Calu3 (cell line): ENCODE results near the gene TOPAZ1. TPM values are rescaled to one million over a fixed set of nuclear protein-coding genes. Genes with fewer than 3 reads are reported as not detected.

Experiments
- Bru-seq: library from RNA; stranded (reverse); fragments of 400-500 nt; gene quantifications from one replicate; lab custom pipeline; 2021; lab: Mats Ljungman, UMichigan
- BruChase-seq, 2 experiments: library from RNA; stranded (reverse); fragments of 400-500 nt; gene quantifications; one replicate each; lab custom pipeline; 2021; lab: Mats Ljungman, UMichigan
- BruUV-seq: library from RNA; stranded (reverse); fragments of 400-500 nt; replicated peaks from 2 replicates; lab custom pipeline; 2021; lab: Mats Ljungman, UMichigan
- CTCF ChIA-PET: fragments of 300-600 bp; sonication (Branson Sonifier 250); formaldehyde crosslinking; loops from one replicate; lab custom pipeline; 2022; ENCODE audit warnings: antibody characterized with exemption; lab: Charles Lee
- DNase-seq: peaks from one replicate; pipeline ENCODE4 v3.0.0; 2022
- H3K27ac Mint-ChIP-seq: one replicate; pipeline ENCODE4 v1.8.0; 2022; ENCODE audit warnings: mixed read lengths; ENCODE audit not compliant: unreplicated experiment
- H3K27me3 Mint-ChIP-seq: one replicate; pipeline ENCODE4 v1.8.0; 2022; ENCODE audit warnings: mixed read lengths; ENCODE audit not compliant: unreplicated experiment
- H3K36me3 Mint-ChIP-seq: one replicate; pipeline ENCODE4 v1.8.0; 2022; ENCODE audit warnings: mild to moderate bottlenecking, moderate library complexity, mixed read lengths; ENCODE audit not compliant: insufficient read depth, unreplicated experiment
- H3K4me1 Mint-ChIP-seq: one replicate; pipeline ENCODE4 v1.8.0; 2022; ENCODE audit warnings: mild to moderate bottlenecking, low read depth, mixed read lengths; ENCODE audit not compliant: unreplicated experiment
- H3K4me3 Mint-ChIP-seq: one replicate; pipeline ENCODE4 v1.8.0; 2022; ENCODE audit warnings: mild to moderate bottlenecking, low read depth, moderate library complexity, mixed read lengths; ENCODE audit not compliant: unreplicated experiment
- H3K9me3 Mint-ChIP-seq: one replicate; pipeline ENCODE4 v1.8.0; 2022; ENCODE audit warnings: low read depth, mixed read lengths; ENCODE audit not compliant: unreplicated experiment
- intact Hi-C: fragments of 100-400 bp; cut with micrococcal nuclease; formaldehyde crosslinking; loops from one replicate; pipeline ENCODE4 v1.10.0; 2022; ENCODE audit not compliant: unreplicated experiment
- long read RNA-seq: library from polyadenylated mRNA; stranded (forward); transcript quantifications from one replicate; pipeline ENCODE4 v2.0.0, GENCODE V29; 2022
- total RNA-seq: library from RNA; stranded (reverse); gene quantifications from 2 replicates; pipeline ENCODE4 v1.2.3, GENCODE V29; 2022
- TF ChIP-seq, protein P1 (sequence below): fragments of 200-600 bp; IDR thresholded peaks from one replicate; pipeline ENCODE4 v1.8.0; 2022; ENCODE audit warnings: antibody characterized with exemption; ENCODE audit not compliant: unreplicated experiment

Gene TOPAZ1
- total RNA-seq (not detected in 2 replicates), Bru-seq, nascent RNA (not detected), BruChase-seq, experiment 1, labeled RNA remaining after a 6-hour chase (percentile 1 among the genes with signal in this experiment), BruChase-seq, experiment 2, labeled RNA remaining after a 2-hour chase (not detected)
- long read RNA-seq: 0 reads

DNA sequence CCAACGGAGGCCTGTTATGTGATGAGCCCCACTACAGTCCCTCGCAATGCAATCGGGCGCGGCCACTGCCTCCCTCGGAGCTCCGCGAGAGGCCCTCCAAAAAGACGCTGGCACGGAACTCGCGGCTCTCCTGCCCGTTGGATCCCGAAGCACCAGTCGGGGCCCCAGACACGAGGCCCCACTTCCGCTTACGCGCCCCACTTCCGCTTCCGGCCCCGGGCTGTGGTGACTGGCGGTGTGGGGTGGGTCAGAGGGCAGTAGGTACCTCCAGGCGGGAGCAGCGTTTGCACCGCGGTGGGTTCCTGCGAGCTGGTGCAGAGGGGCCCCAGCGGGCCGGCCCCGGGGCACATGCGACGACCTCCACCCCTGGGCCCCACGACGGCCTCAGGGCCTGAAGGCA is at the start of gene TOPAZ1:
Gene TOPAZ1, plus strand, starts transcription at position 181 of the 400 bp plus-strand sequence. Its CDS starts 168 bp downstream, at position 349.
- intact Hi-C loops: no loop called here
- BruUV-seq: no TSS peak
- Mint-ChIP-seq H3K4me3 (no peak within 1 kb of the TSS), H3K27me3 (no peaks in the 10 kb centered on the region), H3K9me3 (no peaks in the 10 kb centered on the region), H3K4me1 (no peaks in the 10 kb centered on the region), H3K27ac (no peak within 1 kb of the TSS), H3K36me3 (no peaks in the 10 kb centered on the region)
- DNase-seq: no peak
- CTCF ChIA-PET: no interaction called here
- TF ChIP-seq, protein P1, sequence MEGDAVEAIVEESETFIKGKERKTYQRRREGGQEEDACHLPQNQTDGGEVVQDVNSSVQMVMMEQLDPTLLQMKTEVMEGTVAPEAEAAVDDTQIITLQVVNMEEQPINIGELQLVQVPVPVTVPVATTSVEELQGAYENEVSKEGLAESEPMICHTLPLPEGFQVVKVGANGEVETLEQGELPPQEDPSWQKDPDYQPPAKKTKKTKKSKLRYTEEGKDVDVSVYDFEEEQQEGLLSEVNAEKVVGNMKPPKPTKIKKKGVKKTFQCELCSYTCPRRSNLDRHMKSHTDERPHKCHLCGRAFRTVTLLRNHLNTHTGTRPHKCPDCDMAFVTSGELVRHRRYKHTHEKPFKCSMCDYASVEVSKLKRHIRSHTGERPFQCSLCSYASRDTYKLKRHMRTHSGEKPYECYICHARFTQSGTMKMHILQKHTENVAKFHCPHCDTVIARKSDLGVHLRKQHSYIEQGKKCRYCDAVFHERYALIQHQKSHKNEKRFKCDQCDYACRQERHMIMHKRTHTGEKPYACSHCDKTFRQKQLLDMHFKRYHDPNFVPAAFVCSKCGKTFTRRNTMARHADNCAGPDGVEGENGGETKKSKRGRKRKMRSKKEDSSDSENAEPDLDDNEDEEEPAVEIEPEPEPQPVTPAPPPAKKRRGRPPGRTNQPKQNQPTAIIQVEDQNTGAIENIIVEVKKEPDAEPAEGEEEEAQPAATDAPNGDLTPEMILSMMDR: no peak

DNA sequence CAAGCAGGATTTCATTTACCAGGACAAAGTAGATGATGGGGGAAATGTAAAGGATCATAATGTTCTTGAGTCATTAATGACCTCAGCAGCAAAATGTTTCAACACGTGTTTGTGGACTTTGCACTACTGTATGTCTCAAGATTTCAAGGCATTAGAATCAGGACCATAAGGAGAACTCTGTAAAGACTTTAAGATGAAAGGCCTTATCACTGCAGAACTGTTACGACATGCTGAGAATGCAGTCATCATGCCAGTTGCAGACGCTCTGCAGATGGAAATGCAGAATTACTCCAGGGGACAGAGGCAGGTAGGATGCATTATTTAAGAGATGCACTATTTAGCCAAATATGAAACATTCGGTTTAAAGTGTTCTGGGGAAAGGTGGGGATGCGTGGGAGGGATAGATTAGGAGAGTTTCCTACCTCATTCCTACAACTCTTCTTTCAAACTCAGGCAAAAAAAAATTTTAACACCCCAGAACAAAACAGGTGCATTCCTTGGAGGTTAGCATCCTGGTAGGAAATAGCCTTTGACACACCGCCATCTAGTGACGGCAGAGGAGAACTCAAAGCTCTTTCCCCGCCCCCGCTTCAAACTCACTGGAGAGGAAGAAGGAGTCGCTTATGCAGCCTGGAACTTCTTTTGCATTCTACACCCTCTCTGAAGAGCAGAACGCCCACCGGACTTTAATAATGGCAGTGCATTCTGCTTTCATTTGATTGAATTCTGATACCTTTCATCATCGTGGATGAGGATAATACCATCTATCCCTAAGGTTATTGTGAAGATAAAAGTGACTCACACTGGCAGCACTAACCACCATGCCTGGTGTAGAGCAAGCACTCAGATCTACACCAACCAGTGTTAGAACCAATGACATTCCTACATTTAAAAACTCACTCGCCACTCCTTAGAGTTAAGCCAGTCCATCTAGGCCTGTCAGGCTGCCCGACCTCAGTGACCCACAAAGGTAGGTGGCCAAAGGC is 43.1 kb upstream of the TOPAZ1 start:
- CTCF ChIA-PET: interaction anchor here (0.7 to 1.5 kb wide), 6 partner anchors 12 to 609 kb away, joined by 3 to 11 read pairs (median 6); no protein-coding TSS in a partner anchor
- intact Hi-C loops: loop anchor here (1.0 to 5.0 kb wide), 7 partner anchors 202 to 654 kb away; no protein-coding TSS in a partner anchor
- Mint-ChIP-seq H3K27ac (no peak overlapping the region), H3K4me3 (no peak overlapping the region), H3K4me1 (no peaks in the 10 kb centered on the region), H3K36me3 (no peaks in the 10 kb centered on the region), H3K27me3 (peaks cover 22% of the 10 kb centered on the region), H3K9me3 (no peaks in the 10 kb centered on the region)
- BruUV-seq: no TSS peak
- TF ChIP-seq, protein P1: peak; percentile 68
- DNase-seq: peak; percentile 80

DNA sequence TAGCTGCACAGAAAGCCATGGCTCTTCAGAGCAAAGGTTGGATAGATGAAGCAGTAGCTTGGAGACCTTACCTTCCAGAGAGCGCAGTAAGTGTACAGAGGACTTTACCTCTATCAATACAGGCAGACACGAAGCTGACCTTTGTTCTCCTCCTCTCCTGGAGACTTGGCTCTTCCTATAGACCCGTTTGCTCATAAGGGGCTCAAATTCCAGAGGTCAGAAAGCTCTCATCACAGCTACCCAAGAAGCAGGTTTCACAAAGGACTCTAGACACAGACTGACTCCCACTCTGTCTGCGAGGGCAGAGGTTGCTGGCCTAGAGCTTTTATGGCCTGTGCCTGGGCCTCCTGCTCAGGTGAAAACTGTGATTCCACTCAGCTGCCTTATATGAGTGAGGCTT is 35.4 kb upstream of the TOPAZ1 start:
- no peaks in the 10 kb centered on the region for H3K9me3 Mint-ChIP-seq
- CTCF ChIA-PET: interaction anchor here (0.6 to 0.8 kb wide), 2 partner anchors 16 to 519 kb away, joined by 3 read pairs; no protein-coding TSS in a partner anchor
- H3K27me3 Mint-ChIP-seq: peaks cover 20% of the 10 kb centered on the region
- H3K4me3 Mint-ChIP-seq: no peak overlapping the region
- no peak for DNase-seq
- H3K4me1 Mint-ChIP-seq: no peaks in the 10 kb centered on the region
- no peaks in the 10 kb centered on the region for H3K36me3 Mint-ChIP-seq
- TF ChIP-seq, protein P1: no peak
- no peak overlapping the region for H3K27ac Mint-ChIP-seq
- no TSS peak for BruUV-seq
- intact Hi-C loops: no loop called here

DNA sequence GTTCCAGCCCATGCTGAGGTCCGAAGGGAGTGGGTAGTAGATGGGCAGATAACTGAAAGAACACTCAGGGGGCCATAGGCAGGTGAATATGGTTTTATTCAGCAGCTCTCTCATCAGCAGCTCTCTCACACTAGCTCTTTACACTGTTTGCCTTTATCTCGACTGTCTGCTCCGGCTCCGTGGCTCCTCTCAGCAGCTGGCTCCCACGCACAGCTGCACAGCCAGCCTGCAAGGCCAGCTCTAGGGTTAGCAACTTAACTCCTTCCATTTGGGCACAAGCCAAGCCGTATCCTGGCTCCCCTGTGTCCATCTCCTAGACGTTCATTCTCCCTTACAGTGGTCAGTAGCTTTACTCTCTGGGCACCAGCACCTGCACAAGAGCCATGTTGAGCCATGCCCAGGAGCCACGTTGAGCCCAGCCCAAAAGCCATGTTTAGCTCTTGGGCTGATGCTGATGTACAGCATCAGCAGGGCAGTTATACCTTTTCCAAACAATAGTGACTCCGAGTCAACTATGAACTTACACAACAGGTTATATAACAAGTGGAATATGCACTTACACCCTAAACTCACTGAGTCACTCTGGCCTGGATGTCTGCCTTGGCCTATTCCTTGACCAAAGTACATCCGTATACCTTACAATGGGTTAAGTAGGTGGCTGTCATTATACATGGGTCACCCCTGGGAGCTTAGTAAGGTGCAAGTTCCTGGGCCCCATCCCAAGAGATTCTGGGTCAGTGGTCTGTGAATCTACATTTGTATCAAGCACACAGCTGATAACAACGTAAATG is 34.6 kb upstream of the TOPAZ1 start:
- CTCF ChIA-PET: interaction anchor here (0.8 kb wide), 1 partner anchor 16 kb away, joined by 3 read pairs; no protein-coding TSS in a partner anchor
- TF ChIP-seq, protein P1: no peak
- BruUV-seq: no TSS peak
- no peak overlapping the region for H3K4me3 Mint-ChIP-seq
- H3K4me1 Mint-ChIP-seq: no peaks in the 10 kb centered on the region
- H3K9me3 Mint-ChIP-seq: no peaks in the 10 kb centered on the region
- intact Hi-C loops: no loop called here
- DNase-seq: no peak
- H3K36me3 Mint-ChIP-seq: no peaks in the 10 kb centered on the region
- H3K27me3 Mint-ChIP-seq: peaks cover 14% of the 10 kb centered on the region
- H3K27ac Mint-ChIP-seq: no peak overlapping the region
